CD1c-positive myeloid dendritic cell (primary cell): ENCODE results near the gene ABCB8.
A peak's percentile ranks its signal among the peaks of the same experiment; 100 is the strongest.

ENCODE experiments used
- DNase-seq: peaks from one replicate; pipeline ENCODE4 v3.0.0-alpha.2; 2016; ENCODE audit errors: extremely low spot score

ABCB8 gene

GRCh38 chr7:151028131-151028947 is at the start of gene ABCB8:
Gene ABCB8 (plus strand): TSS chr7:151028450. CDS start chr7:151028516, 66 bp downstream.
- DNase-seq, result peak; percentile 99

DNA sequence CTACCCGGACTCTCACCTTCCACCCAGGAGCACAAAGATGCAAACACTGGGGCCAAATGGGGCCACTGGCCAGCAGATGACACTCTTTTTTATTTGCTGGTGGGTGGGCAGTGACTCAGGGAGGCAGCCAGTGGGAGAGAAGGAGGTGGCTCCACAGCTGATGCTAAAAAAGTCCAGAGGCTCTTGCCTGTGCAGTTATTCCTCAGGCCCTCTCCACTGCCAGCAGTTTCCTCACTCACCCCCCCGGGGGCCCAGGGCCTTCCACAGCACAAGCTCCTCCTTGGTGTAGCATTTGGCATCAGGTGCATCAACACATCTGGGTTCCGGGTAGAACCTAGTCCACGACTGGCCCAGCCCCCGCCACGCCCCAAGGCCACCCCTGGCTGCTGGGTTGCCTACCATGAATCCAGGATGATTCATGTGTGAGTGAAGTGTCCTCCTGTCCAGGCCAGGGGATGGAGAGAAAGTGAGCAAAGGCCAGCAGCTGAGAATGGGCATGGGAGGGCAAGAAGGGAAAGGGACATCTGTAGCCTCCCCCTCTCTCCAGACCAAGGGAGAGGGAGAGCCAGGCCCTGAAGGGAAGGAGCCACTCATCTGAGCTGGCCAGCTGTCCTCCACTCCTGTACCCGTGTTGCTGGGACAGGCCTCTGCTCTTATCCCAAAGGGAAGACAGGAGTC is 48.4 kb upstream of the ABCB8 start:
- no peak for DNase-seq

GRCh38 chr7:150980663-150981062 is 47.6 kb upstream of the ABCB8 start:
- no peak for DNase-seq

- no peak for DNase-seq
Observed at GRCh38 chr7:150981644-150982043, 46.6 kb upstream of the ABCB8 start.

- no peak for DNase-seq
Observed at GRCh38 chr7:150982351-150982750, 45.9 kb upstream of the ABCB8 start.

- DNase-seq, result peak; percentile 43
Observed at GRCh38 chr7:150983893-150984368, 44.3 kb upstream of the ABCB8 start.

DNA sequence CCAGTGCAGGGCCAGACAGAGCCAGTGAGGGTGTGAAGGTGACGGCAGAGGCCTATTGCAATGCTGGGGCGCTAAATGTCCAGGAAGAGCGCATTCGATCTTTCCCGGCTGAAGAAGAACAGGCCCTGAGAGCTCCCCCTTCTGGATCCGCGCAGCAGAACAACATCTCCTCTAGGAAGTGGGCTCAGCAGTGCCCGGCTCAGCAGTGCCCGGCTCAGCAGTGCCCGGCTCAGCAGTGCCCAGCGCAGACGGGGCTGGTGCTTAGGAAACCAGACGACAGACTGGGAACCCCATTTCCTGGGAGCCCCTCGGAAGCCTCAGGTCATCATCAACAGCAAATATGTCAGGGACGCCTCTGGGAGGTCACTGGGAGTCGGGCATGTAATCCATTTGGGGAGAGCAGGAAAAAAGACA is 42.1 kb upstream of the ABCB8 start:
- peak; percentile 55 for DNase-seq

DNA sequence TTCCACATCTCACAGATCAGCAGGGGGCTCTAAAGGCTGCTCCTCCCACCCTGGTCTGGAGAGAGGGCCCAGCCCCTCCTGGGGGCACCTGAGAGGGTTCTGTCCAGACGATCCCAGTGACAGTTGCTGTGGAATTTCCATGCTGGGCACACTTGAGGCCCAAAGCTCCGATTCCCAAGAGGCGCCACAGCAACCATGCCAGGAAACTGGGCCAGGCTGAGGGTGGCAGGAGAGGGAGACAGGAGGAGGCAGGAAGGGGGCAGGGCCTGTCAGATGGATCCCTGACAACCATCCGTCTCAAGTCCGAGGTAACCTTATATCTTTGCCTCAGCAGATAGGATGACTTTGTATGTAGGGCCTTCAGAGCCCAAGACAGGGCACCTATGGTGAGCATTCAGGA is 41.7 kb upstream of the ABCB8 start:
- DNase-seq, result no peak

DNA sequence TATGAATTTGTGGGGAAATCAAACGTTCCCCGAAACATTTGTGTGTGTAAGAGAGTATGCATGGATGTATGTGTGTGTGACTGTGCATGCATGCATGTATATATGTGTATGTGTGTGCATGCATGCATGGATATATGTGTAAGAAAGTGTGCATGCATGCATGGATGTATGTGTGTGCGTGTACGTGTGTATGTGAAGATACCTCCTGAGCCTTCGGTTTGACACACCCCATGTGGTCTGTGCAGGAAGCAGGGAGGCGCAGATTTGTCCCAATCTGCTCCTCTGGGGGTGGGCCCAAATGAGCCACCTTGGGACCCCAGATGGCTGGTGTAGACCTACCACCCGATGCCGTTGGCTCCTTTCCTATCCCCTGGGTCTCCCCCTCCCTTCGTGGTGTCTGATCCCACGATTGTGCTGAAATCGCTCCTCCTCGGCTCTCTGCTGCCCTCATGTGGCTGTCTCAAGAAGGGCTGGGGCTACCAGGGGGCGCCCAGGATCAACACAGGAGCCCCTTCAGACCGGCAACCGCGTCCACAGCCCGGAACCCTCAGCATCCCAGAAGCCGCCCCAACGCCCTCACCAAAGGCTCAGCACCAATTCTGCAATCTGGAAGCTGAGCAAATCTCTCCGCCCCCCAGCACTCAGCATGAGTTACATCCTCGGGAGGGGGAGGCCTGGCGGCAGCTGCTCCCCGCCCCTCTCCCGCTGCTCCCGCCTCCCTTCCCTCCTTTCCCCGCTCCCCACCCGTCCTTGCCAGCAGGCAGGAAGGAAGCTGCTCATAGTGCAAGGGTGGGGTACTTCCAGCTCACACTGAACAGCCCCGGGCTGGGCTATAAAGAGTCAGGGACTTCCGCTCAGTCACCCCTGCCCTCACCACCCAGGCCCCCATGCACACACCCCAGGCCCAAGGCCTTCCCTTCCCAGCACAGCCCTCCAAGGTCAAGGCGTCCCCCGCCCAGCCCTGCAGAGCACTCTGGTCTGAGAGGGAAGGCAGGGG is 39.7 kb upstream of the ABCB8 start:
- DNase-seq, result peak; percentile 56

GRCh38 chr7:150989456-150989855 is 38.8 kb upstream of the ABCB8 start:
- no peak for DNase-seq

GRCh38 chr7:150990416-150991186 is 37.6 kb upstream of the ABCB8 start, which contains the start of gene NOS3:
Gene NOS3 (plus strand): TSS chr7:150991017. CDS start chr7:150993804, 2,787 bp downstream.
- DNase-seq, result no peak

DNA sequence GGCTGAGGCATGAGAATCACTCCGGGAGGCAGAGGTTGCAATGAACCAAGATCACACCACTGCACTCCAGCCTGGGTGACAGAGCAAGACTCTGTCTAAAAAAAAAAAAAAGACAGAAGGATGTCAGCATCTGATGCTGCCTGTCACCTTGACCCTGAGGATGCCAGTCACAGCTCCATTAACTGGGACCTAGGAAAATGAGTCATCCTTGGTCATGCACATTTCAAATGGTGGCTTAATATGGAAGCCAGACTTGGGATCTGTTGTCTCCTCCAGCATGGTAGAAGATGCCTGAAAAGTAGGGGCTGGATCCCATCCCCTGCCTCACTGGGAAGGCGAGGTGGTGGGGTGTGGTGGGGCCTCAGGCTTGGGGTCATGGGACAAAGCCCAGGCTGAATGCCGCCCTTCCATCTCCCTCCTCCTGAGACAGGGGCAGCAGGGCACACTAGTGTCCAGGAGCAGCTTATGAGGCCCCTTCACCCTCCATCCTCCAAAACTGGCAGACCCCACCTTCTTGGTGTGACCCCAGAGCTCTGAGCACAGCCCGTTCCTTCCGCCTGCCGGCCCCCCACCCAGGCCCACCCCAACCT is 36.1 kb upstream of the ABCB8 start:
- no peak for DNase-seq

DNA sequence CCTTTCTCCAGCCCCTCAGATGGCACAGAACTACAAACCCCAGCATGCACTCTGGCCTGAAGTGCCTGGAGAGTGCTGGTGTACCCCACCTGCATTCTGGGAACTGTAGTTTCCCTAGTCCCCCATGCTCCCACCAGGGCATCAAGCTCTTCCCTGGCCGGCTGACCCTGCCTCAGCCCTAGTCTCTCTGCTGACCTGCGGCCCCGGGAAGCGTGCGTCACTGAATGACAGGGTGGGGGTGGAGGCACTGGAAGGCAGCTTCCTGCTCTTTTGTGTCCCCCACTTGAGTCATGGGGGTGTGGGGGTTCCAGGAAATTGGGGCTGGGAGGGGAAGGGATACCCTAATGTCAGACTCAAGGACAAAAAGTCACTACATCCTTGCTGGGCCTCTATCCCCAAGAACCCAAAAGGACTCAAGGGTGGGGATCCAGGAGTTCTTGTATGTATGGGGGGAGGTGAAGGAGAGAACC is 35.4 kb upstream of the ABCB8 start:
- peak; percentile 27 for DNase-seq

- DNase-seq, result no peak
Observed at GRCh38 chr7:150993511-150993910, 34.7 kb upstream of the ABCB8 start.

DNA sequence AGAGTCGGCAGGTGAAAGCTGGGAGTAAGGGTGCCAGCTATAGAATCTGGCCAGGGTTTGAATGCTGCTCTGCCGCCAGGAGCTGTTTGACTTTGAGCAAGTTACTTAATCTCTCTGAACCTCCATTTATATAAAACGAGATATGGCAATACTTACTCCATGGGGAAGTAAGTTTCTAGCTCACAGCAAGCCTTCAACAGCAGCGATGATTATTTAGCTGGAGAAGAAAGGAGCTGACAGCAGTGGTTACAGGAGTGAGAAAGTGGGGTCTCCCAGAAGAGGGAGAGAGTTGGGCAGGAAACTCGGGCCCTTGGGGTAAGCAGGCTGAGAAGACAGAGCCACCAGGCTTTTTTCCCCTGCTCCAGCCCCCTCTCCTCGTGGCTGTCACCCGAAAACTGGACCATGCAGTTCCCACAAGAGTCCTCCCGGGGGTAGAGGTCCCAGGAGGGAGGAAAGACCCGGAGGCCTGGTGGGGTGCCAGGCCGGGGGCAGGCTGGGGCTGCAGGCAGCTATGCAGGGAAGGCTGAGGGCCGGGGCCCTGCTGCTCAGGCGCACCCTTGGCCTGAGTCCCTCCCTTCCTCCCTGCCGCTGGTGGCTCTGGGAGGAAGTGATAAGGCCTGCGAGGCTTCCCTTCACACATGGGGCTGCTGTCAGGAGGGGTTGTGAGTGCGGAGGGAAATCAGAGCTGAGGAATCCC is 34.0 kb upstream of the ABCB8 start:
- DNase-seq, result peak; percentile 56

DNA sequence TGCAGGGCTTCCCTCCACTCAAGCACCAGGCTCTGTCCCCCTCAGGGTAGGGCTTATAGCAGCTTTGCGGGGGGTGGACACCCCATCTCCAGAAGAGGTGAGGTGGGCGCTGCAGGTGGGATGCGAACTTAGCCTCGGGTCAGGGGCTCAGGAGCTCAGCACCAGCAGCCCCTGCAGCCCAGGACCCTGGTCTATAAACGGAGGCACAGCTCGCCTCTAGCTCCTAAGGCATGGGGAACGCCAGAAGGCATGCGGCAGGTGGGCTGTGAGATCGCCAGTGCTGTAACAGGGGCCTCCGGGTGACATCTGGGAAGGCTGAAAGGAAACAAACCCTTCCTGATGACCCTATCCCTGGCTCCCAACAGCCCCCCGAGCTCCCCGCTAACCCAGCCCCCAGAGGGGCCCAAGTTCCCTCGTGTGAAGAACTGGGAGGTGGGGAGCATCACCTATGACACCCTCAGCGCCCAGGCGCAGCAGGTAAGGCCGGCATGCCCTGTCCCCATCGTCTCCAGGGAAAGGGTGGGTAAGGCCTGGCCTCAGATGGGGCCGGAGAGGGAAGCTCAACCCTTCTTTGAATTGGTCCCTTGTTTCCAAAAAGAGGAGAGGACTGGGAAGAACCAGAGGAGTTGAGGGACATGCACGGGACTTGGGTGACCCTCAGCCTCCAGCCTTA is 33.3 kb upstream of the ABCB8 start:
- no peak for DNase-seq

- DNase-seq, result peak; percentile 62
Observed at GRCh38 chr7:150996376-150997074, 31.7 kb upstream of the ABCB8 start.

GRCh38 chr7:150997075-150997511 is 31.2 kb upstream of the ABCB8 start:
- DNase-seq, result peak; percentile 41
